Measurements from ENCODE around the gene CLASP1. TPM values are rescaled to one million over a fixed set of nuclear protein-coding genes. Genes with fewer than 3 reads are reported as not detected.

Gene CLASP1
- polyA plus RNA-seq, 1 donor (not counting 4 experiments of a cell fraction or from before 2014, with no cell fraction given): 16.7 TPM

DNA sequence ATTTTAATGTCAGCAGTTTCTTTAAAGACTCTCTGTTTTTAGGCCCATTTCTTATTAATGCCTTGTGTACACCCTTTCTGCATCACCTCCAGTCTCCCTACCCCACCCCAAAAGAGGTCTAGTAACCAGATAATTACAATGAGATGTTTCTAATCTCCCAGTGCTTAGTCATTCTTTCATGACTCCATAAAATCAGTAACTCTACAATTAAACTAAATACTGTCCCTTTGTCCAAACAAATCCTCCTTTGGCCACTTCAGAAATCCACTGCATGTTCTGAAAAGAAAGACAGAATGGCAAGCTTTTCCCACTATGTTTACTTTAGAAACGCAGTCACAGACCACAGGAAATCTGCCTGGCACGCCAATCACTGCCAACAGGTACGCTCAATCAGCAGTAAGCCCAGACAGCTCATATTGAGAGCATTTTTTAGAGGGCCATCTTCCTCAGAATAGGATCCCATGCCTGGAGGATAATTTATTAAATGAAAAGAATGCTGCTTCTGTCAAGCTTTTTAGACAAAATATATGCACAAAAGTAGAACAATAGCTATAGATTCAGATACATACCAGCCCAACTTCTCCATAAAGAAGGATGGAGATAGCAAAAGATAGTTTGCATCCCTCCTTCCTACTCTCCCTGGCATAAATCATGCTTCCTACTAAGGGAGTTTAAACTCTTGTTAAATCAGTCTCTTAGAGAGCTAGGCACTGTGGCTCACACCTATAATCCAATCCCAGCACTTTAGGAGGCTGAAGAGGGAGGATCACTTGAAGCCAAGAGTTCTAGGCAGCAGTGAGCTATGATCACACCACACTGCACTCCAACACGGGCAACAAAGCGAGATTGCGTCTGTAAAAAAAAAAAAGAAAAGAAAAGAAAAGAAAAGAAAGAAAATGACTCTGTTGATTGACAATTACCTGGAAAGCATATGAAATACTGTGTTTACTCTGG is 14.6 kb downstream of the CLASP1 start:
- no peak overlapping the region for H2AFZ ChIP-seq (ENCODE audit: control insufficient read depth, low read length)
- TF ChIP-seq, protein P1, sequence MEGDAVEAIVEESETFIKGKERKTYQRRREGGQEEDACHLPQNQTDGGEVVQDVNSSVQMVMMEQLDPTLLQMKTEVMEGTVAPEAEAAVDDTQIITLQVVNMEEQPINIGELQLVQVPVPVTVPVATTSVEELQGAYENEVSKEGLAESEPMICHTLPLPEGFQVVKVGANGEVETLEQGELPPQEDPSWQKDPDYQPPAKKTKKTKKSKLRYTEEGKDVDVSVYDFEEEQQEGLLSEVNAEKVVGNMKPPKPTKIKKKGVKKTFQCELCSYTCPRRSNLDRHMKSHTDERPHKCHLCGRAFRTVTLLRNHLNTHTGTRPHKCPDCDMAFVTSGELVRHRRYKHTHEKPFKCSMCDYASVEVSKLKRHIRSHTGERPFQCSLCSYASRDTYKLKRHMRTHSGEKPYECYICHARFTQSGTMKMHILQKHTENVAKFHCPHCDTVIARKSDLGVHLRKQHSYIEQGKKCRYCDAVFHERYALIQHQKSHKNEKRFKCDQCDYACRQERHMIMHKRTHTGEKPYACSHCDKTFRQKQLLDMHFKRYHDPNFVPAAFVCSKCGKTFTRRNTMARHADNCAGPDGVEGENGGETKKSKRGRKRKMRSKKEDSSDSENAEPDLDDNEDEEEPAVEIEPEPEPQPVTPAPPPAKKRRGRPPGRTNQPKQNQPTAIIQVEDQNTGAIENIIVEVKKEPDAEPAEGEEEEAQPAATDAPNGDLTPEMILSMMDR (optimal IDR thresholded peaks at IDR 0.05 in 1 of 3, IDR thresholded peaks at IDR 0.05 in 1 of 3, conservative IDR thresholded peaks at IDR 0.05 in 1 of 3; ENCODE audit: extremely low read depth in 1 of 3, insufficient read depth in 2 of 3, low read length in 3 of 3): no peak
- TF ChIP-seq EZH2 (IDR thresholded peaks at IDR 0.05; ENCODE audit: low read length): no peak
- no peaks in the 10 kb centered on the region for H3K9me1 ChIP-seq (ENCODE audit: control insufficient read depth, extremely low read depth, insufficient read depth, low read length)
- H3K4me1 ChIP-seq (ENCODE audit: control insufficient read depth, extremely low read depth, insufficient read depth, low read length): peaks cover 20% of the 10 kb centered on the region
- H3K27ac ChIP-seq (ENCODE audit: control insufficient read depth, insufficient read depth, low read length): peak overlapping the region; percentile 38
- peak; percentile 58 for FAIRE-seq
- no peaks in the 10 kb centered on the region for H3K27me3 ChIP-seq (ENCODE audit: control insufficient read depth, extremely low read depth, insufficient read depth, low read length)
- no peaks in the 10 kb centered on the region for H4K20me1 ChIP-seq (ENCODE audit: control insufficient read depth, extremely low read depth, insufficient read depth, low read length)
- DNase-seq (ENCODE audit: low read depth, low spot score): no peak
- dilution Hi-C loops (cut with MboI; ENCODE audit: extremely low pct_ligation_motif_present, low sequenced_read_pairs): no loop called here
- H3K9me3 ChIP-seq (ENCODE audit: control insufficient read depth, low read depth, low read length): no peaks in the 10 kb centered on the region
- peak overlapping the region; percentile 49 for H3K4me2 ChIP-seq (ENCODE audit: control insufficient read depth, extremely low read depth, insufficient read depth, low read depth, low read length)
- H3K79me2 ChIP-seq (ENCODE audit: control insufficient read depth, insufficient read depth, low read length): peaks cover 67% of the 10 kb centered on the region
- H3K4me3 ChIP-seq (ENCODE audit: control insufficient read depth in 2 of 3, extremely low read depth in 1 of 3, insufficient read depth in 2 of 3, low read depth in 1 of 3, low read length in 3 of 3): peak overlapping the region in 1 of 3 experiments; percentile 12
- no peaks in the 10 kb centered on the region for H3K36me3 ChIP-seq (ENCODE audit: control insufficient read depth in 2 of 2, extremely low read depth in 1 of 2, insufficient read depth in 2 of 2, low read length in 2 of 2)
- H3K9ac ChIP-seq (ENCODE audit: control insufficient read depth, extremely low read depth, insufficient read depth, low read length): no peak overlapping the region

DNA sequence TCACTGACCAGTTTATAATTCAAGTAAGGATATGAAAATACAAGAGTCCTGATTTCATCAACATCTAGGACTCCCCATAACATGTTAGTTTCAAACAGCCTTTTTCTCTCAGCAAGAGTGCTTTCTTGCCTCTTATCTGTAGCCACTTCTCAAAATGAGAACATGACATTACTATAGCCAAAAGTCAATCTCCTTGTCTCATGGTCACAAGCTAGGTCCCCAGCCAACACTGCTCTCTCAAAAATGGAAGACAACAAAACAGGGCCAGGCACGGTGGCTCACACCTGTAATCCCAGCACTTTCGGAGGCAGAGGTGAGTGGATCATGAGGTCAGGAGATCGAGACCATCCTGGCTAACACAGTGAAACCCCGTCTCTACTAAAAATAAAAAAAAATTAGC is 15.8 kb downstream of the CLASP1 start:
- H3K9me3 ChIP-seq (ENCODE audit: control insufficient read depth, low read depth, low read length): no peaks in the 10 kb centered on the region
- H3K4me3 ChIP-seq (ENCODE audit: control insufficient read depth in 2 of 3, extremely low read depth in 1 of 3, insufficient read depth in 2 of 3, low read depth in 1 of 3, low read length in 3 of 3): no peak overlapping the region
- no peak overlapping the region for H2AFZ ChIP-seq (ENCODE audit: control insufficient read depth, low read length)
- no peak overlapping the region for H3K9ac ChIP-seq (ENCODE audit: control insufficient read depth, extremely low read depth, insufficient read depth, low read length)
- dilution Hi-C loops (cut with MboI; ENCODE audit: extremely low pct_ligation_motif_present, low sequenced_read_pairs): no loop called here
- no peak overlapping the region for H3K27ac ChIP-seq (ENCODE audit: control insufficient read depth, insufficient read depth, low read length)
- FAIRE-seq (no peak), DNase-seq (ENCODE audit: low read depth, low spot score) (no peak)
- H3K79me2 ChIP-seq (ENCODE audit: control insufficient read depth, insufficient read depth, low read length): peaks cover 65% of the 10 kb centered on the region
- no peak overlapping the region for H3K4me2 ChIP-seq (ENCODE audit: control insufficient read depth, extremely low read depth, insufficient read depth, low read depth, low read length)
- peaks cover 20% of the 10 kb centered on the region for H3K4me1 ChIP-seq (ENCODE audit: control insufficient read depth, extremely low read depth, insufficient read depth, low read length)
- no peaks in the 10 kb centered on the region for H4K20me1 ChIP-seq (ENCODE audit: control insufficient read depth, extremely low read depth, insufficient read depth, low read length)
- H3K9me1 ChIP-seq (ENCODE audit: control insufficient read depth, extremely low read depth, insufficient read depth, low read length): no peaks in the 10 kb centered on the region
- H3K27me3 ChIP-seq (ENCODE audit: control insufficient read depth, extremely low read depth, insufficient read depth, low read length): no peaks in the 10 kb centered on the region
- no peak for TF ChIP-seq EZH2 (IDR thresholded peaks at IDR 0.05; ENCODE audit: low read length)
- TF ChIP-seq, protein P1 (optimal IDR thresholded peaks at IDR 0.05 in 1 of 3, IDR thresholded peaks at IDR 0.05 in 1 of 3, conservative IDR thresholded peaks at IDR 0.05 in 1 of 3; ENCODE audit: extremely low read depth in 1 of 3, insufficient read depth in 2 of 3, low read length in 3 of 3): no peak
- no peaks in the 10 kb centered on the region for H3K36me3 ChIP-seq (ENCODE audit: control insufficient read depth in 2 of 2, extremely low read depth in 1 of 2, insufficient read depth in 2 of 2, low read length in 2 of 2)

Measured in keratinocyte (primary cell).